SK-N-MC (cell line): ENCODE data around the gene RASEF.

ENCODE experiments used
- EZH2 ChIP-seq: fragments of 200-600 bp; sonication (generic); IDR thresholded peaks from one replicate; pipeline ENCODE4 v1.6.1; 2017; ENCODE audit warnings: antibody characterized with exemption
- FOXP2 ChIP-seq: optimal IDR thresholded peaks from 2 replicates; pipeline ENCODE3; 2011; ENCODE audit warnings: mild to moderate bottlenecking, moderate library complexity; ENCODE audit not compliant: insufficient read depth; ENCODE audit errors: extremely low read length, control extremely low read depth
- POLR2AphosphoS5 ChIP-seq: IDR thresholded peaks from 2 replicates; pipeline ENCODE4 v1.6.1; 2012; ENCODE audit warnings: mild to moderate bottlenecking, low read depth, low read length, borderline replicate concordance

DNA sequence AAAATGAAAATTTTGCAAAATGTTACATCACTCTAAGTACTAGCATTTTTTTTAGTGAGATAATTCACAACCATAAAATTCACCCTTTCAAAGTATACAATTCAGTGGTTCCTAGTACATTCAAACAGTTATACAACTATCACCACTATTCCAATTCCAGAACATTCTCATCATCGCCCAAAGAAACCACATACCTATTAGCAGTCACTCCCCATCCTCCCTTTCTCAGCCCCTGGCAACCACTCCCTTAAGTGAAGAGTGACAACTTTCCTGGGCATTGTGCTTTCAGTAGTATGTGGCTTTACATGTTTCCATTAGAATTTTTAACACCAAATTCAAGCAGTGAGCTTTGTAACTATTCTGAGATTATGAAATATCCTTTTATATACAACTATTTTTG, 81.4 kb downstream of the RASEF start:
- TF ChIP-seq EZH2: no peak
- TF ChIP-seq POLR2AphosphoS5: no peak
- no peak for TF ChIP-seq FOXP2
